Cardiac fibroblast (primary cell): ENCODE measurements around the gene RAP2A.

Experiments
- DNase-seq, 2 donors: peaks; one replicate each; pipeline versions ENCODE4 v3.0.0 to v3.0.0-alpha.2; 2010; ENCODE audit warnings: low read depth in 2 of 2
- H3K4me3 ChIP-seq, 2 donors: replicated peaks in 1 of 2; 1 replicate in 1 of 2; 2 replicates in 1 of 2; pipeline ENCODE4 v1.5.1; 2011; ENCODE audit warnings: low read depth in 2 of 2, low read length in 2 of 2, mild to moderate bottlenecking in 2 of 2, moderate library complexity in 1 of 2
- TF ChIP-seq, protein P1 (sequence below): IDR thresholded peaks from one replicate; pipeline ENCODE4 v1.5.1; 2011; ENCODE audit warnings: low read depth, mild to moderate bottlenecking, low read length, inconsistent platforms

The RAP2A gene

DNA sequence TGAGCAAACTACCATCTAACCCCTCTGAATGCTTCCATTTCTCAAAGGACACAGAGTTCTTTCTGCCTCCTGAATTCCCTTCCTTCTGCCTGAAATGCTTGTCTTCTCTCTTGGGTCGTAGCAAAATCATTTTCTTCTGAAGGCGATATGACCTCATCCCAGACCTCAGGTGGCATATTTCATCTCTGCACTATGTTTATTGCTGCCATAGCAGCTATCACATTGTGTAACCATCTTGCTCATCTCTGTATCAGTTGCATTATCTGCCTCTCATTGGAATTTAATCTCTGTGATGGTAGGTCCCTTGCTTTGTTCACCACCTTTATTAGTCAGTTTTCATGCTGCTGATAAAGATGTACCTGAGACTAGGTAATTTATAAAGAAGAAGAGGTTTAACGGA, 32.5 kb upstream of the RAP2A start:
- TF ChIP-seq, protein P1, sequence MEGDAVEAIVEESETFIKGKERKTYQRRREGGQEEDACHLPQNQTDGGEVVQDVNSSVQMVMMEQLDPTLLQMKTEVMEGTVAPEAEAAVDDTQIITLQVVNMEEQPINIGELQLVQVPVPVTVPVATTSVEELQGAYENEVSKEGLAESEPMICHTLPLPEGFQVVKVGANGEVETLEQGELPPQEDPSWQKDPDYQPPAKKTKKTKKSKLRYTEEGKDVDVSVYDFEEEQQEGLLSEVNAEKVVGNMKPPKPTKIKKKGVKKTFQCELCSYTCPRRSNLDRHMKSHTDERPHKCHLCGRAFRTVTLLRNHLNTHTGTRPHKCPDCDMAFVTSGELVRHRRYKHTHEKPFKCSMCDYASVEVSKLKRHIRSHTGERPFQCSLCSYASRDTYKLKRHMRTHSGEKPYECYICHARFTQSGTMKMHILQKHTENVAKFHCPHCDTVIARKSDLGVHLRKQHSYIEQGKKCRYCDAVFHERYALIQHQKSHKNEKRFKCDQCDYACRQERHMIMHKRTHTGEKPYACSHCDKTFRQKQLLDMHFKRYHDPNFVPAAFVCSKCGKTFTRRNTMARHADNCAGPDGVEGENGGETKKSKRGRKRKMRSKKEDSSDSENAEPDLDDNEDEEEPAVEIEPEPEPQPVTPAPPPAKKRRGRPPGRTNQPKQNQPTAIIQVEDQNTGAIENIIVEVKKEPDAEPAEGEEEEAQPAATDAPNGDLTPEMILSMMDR: no peak
- DNase-seq: no peak

DNA sequence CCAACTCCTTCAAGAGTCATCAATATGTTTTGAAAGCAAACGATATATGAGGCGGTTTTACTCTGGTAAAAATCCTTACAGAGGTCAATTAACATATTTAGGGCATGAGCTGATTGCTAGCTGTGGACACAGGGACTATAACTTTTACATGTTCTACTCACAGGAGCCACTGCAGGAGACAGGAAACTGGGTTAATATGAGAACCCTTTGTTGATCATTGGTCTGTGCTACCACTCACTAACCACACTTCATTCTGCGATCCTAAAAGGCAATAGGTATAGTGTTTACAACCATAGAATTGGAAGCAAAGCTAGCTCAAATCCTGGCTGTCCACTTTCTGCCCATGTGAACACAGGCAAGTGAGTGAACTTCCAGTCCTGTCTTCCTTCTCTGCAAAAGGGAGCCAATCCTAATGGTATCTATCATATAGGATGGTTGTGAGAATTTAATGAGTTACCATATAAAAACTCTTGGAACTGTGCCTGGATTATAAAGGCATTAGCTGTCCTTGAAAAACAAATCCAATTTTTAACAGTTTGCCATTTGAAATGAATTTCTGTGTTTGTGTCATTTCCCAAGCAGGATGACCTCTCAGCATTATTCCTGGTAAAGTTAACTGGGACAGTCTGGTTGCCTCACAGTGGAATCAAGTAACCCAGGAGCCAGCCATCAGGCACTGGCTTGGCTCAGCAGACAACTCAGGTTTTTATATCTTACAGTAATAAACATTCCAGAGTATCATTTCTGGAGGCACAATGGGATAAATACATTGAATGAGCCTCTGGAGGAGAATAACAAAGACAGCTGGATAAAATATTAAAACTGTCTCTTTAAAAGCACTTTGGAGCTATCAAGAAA, 29.8 kb upstream of the RAP2A start:
- no peak overlapping the region for H3K4me3 ChIP-seq
- DNase-seq: peak in 1 of 2 donors; percentile 12
- TF ChIP-seq, protein P1: no peak

More for the DNA sequence above, 32.5 kb upstream of the RAP2A start:
- no peak overlapping the region for H3K4me3 ChIP-seq

DNA sequence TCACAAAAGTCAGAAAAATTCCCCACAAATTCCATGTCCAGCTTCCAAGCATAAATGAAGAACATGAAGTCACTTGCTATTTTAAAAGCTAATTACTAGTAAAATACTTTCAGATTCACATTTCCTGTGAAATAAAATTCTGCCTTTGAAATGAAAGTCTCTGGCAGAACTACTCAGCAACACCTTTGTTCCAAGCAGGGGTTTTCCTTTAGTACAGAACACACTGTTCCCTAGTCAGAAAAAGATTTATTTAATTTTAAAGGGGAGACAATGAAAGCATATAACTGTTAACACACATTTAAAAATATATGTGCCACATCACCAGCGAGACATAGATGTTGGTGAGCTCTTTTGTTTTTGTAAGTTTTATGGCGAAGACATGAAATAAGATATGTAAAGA, 26.4 kb upstream of the RAP2A start:
- H3K4me3 ChIP-seq: no peak overlapping the region
- no peak for DNase-seq
- TF ChIP-seq, protein P1: no peak

DNA sequence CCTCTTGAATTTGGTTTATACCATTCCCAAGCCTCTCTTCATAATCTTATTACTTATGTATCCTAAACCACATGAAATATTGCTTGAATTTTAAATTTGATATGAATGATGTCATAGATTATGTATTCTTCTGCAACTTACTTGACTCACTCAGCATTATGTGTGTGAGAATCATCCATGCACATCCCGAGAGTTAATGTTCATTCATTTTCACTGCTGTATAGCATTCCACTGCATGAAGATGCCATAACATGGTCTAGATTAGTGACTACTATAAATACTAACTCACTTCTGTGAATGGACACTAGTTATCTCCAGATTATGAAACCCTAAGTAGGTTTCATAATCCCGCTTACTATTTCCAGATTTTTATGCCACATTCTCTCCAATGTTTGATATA, 25.0 kb upstream of the RAP2A start:
- no peak for DNase-seq
- no peak overlapping the region for H3K4me3 ChIP-seq
- TF ChIP-seq, protein P1: no peak

DNA sequence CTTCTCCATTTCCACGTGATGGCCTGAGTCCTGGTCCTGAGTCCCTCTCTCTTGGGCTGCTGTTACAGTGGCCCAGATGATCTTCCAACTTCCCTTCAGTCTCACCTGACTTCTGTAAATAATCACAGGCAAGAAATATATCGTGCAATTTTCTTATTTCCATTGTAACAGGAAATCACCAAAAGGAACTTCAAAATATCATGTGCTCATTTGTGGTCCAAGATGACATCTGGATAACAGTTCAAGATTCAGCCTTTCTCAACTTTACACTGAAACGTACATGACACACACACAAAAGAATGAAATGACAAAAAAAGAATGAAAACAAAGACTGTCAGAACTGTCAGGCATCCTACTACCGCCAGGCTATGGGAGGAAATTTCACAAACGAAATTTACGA, 22.0 kb upstream of the RAP2A start:
- TF ChIP-seq, protein P1: no peak
- H3K4me3 ChIP-seq: no peak overlapping the region
- DNase-seq: no peak

DNA sequence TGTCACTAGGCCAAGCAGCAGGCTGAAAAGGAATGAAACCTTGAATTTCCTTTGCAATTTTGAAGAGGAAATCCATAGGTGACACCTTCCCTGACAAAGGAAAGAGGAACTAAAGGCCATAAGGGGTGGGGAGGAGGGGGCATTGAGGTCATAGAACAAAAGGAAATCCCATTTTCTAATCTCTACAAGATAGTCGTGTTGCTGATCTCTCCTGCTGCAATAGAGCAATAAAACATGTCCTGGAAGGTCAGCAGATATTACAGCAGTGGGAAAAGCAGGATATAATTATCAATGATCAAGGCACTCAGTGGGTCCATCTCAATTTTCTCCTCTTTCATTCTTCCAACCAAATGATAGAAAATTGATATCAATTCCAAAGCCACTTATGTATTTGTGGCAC, 20.3 kb upstream of the RAP2A start:
- DNase-seq: no peak
- TF ChIP-seq, protein P1: no peak

More for the DNA sequence above, 20.3 kb upstream of the RAP2A start:
- H3K4me3 ChIP-seq: no peak overlapping the region
